RPMI8226 (cell line): Measurements from ENCODE around the gene SLC30A4.
"Not testable (repeated sequence)": the region's sequence is repeated elsewhere in the genome, so short reads cannot be mapped to it uniquely, and the experiment has no call there.

ENCODE experiments used
- DNase-seq: peaks from one replicate; pipeline ENCODE4 v3.0.0-alpha.2; 2015

The SLC30A4 gene, protein sequence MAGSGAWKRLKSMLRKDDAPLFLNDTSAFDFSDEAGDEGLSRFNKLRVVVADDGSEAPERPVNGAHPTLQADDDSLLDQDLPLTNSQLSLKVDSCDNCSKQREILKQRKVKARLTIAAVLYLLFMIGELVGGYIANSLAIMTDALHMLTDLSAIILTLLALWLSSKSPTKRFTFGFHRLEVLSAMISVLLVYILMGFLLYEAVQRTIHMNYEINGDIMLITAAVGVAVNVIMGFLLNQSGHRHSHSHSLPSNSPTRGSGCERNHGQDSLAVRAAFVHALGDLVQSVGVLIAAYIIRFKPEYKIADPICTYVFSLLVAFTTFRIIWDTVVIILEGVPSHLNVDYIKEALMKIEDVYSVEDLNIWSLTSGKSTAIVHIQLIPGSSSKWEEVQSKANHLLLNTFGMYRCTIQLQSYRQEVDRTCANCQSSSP

DNA sequence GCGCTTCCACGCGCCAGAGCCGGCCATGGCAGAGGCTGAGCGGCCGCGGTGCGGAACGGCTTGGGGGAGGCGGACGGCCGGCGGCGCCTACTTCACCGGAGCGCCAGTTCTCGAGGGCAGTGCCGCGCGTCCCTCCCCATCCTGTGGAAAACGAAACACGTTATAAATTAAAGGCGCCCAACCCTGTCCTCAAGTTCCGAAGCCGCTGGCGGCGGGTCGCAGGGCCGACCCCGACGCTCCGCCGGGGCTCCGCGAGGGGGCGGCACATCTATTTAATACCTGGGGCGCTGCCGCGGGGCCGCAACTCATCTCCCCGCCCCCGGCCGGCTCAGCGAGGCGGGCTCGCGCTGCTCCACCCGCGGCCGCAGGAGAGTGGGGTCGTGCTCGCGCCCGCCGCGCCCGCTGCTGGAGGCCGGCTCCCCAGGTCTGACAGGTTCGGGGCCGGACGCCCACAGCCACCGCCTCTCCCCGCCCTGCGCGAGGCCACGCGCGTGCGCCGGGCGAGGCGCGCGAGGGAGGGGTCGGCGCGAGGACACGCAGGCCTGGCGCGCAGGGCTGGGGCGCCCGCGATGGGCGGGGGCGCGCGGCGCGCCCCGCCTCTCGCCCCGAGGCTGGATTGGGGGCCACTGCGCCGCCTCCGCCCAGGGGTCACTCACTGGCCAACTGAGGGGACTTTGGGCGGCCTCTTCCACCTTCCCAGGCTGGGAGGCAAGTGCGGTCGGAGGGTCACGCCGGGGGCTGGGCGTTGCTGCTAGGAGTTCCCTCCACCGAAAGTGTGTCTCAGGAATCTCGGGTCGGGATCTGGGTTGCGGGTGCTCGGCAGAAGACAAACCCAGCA, at the start of gene SLC30A4:
Gene SLC30A4 (minus strand): TSS at position 428 of the 838 bp plus-strand sequence. CDS start 401 bp downstream, at position 27.
- DNase-seq: peak; percentile 72

DNA sequence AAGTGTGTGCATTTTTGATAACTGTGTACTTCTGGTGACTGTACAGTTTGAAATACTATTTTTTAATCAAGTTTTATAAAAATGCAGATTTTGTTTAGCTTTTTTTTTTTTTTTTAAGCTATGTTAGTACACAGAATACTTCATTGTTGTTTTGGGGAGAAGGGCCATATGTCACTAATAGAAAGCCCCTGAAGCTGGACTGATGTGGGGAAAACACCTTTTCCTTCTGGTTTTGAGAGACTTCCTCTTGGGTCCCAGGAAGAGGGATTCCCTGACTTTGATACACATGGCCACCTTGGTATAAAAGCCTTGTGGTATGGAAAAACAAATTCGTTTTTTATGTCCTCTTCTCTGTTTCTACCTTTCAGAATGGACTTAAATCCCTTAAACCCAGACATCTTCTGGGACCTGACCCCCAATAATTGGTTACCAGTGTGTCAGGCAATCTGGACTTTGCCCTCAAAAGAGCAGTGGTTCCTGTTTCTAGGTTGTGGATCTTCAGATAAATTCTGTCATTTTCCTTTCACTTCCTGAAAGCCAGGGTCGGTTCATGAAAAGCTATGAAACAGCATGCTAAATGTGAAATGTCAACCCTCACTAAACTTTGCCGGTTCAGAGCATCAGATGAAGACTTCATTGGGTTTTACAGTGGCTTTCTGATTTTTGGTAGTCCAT, 33.5 kb upstream of the SLC30A4 start:
- no peak for DNase-seq

DNA sequence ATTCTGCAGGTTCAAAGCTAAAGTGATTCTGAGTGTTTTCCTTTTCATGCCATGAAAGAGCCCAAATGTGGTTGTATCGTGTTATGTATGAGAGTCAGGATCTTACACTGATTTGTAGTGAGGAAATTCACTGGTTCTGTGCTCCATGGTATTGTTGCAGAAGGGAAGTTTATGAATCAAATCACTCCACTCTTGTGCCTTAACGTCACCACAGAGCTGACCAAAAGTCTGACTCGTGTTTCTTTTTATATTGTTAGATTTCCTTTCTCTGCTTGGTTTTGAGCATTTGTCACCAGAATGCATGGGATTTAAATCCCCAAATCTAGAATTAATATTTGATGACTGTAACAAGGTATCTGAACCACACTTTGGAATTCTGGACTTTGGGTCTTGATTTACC, 29.1 kb upstream of the SLC30A4 start:
- no peak for DNase-seq

DNA sequence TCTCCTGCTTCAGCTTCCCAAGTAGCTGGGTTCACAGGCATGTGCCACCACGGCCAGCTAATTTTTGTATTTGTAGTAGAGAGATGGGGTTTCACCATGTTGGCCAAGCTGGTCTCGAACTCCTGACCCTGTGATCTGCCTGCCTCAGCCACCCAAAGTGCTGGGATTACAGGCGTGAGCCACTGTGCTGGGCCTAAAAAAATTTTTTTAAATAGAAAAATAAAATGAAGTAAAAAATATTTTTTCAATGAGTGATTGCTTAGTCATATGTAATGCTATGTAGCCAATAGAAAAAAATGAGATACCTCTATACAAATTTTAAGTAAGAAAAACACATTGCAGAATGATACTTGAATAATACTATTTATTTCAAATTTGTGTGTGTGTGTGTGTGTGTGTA, 27.9 kb upstream of the SLC30A4 start:
- no peak for DNase-seq

DNA sequence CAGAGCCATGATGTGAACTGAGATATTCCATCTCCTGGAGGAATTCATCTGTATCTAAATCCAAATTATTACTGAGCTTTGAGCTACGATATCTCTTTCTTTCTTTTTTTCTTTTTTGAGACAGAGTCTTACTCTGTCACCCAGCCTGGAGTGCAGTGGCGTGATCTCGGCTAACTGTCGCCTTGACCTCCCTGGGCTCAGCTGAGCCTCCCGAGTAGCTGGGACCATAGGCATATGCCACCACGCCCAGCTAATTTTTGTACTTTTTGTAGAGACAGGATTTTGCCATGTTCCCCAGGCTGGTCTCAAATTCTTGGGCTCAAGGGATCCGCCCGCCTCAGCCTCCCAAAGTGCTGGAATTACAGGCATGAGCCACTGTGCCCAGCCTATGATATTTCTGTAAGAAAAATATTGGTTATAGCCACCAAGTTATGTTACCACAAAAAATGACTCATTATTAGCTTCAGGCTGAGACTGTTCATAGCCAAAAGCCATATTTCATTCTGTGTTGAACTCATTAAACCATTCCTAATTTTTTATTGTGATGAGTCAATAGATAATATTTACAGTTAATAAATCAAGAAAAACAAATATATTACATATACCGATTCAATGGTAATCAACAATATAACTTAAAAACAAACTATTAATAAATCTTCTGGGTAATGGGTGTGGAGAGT, 27.1 kb upstream of the SLC30A4 start:
- DNase-seq: no peak

DNA sequence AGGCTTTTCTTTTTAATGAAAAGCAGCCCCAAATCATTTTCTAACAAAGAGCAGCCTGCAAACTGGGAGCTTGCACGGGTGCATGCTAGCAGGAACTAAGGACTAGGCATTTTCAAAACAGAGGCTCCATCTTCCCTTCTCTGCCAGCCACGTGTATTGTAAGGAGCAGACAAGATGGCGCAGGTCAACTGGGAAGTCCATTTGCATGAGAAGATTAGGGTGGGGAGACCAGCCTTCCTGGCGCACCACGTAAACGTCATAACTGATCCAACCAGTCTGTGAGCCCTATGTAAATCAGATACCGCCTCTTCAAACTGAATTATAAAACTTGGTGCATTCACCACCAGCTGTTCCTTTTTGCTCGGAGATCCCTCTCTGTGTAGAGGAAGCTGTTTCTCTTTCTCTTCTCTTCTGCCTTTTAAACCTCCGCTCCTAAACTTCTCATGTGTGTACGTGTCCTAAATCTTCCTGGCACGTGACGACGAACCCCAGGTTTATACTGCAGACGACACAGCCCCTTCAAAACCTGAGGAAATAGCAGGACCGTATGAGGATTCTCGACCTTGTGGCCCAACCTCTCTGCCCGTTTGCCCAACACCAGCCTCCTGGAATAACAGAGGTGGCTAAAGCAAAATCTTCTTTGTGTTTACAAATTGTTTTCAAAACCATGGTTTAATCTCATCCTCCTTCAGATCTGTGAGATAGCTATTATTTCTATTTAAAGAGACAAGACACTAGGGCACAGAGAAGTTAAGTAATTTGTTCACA, 26.4 kb upstream of the SLC30A4 start:
- DNase-seq: no peak

DNA sequence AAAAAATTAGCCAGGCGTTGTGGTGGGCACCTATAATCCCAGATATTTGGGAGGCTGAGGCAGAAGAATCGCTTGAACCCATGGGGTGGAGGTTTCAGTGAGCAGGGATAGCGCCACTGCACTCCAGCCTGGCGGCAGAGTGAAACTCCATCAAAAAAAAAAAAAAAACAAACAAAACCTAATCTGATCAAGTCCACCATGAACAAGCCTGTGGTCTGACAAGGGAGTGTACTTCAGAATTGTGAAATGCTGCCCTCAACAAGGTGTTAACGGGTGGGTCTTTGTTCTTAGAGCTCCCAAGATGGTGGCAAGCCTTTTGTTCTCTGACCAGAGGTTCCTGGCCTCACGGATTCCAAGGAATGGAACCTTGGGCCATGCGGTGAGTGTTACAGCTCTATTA, 24.2 kb upstream of the SLC30A4 start:
- DNase-seq: no peak

DNA sequence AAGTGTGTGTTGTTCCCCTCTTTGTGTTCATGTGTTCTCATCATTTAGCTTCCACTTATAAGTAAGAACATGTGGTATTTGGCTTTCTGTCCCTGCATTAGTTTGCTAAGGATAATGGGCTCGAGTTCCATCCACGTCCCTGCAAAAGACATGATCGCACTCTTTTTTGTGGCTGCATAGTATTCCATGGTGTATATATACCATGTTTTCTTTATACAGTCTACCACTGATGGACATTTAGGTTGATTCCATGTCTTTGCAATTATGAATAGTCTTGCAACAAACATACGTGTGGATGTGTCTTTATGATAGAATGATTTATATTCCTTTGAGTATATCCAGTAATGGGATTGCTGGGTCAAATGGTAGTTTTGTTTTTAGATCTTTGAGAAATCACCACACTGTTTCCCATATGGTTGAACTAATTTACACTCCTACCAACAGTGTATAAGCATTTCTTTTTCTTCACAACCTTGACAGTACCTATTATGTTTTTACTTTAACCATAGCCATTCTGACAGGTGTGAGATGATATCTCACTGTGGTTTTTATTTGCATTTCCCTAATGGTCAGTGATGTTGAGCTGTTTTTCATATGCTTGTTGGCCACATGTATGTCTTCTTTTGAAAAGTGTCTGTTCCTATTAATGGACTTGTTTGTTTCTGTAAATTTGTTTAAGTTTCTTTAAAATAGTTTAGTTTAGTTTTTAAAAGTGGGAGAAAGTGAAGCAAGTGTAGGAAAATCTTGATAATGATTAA, 21.9 kb upstream of the SLC30A4 start:
- no peak for DNase-seq

DNA sequence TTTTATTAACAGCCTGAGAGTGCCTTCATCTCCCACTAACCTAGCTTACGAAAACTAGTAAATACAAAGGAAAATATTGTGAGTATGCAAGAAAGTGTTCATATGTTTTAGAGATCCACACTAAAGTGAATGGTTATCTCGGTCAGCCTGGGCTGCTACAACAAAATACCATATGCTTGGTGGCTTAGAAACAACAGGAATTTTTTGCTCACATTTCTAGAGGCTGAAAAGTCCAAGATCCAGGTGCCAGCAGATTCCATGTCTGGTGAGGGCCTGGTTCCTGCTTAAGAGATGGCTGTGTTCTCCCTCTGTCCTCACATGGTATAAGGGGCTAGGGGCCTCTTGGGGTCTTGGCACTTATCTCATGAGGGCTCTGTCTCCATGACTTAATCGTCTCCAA, 20.5 kb upstream of the SLC30A4 start:
- no peak for DNase-seq

DNA sequence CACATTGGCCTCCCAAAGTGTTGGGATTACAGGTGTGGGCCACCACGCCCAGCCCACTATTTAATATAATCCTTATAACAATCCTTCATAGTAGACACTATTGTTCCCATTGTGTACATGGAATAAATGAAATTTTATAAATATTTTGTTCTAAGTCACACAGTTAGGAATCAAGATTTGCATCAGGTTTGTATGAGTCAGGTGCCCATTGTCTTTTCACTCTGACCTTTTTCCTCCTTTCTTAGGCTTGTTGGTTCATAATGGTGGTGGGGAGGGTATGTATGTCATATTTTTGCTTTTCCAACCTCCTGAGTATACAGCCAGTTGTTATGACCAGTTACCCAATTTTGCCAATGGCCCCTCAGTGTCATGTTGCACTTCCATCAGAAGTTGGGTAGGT, 18.0 kb upstream of the SLC30A4 start:
- DNase-seq: no peak

DNA sequence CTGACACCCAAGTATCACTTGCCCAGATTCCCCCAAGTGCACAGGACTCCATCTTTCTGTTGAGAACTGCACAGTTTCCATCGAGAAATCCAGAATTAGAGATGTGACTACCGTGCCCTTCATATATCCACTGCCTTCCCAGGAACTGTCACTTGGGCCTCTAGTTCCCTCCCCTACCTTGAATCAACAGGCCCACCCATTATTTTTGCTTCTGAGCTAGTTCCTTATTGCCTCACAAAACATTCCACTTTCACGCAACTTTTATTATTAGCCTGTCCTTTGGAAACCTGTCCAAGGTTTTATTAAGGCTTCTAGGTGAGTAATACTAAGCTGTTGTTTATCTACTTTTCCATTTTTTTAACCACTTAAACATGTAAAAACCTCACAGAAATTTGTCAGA, 17.1 kb upstream of the SLC30A4 start:
- no peak for DNase-seq

DNA sequence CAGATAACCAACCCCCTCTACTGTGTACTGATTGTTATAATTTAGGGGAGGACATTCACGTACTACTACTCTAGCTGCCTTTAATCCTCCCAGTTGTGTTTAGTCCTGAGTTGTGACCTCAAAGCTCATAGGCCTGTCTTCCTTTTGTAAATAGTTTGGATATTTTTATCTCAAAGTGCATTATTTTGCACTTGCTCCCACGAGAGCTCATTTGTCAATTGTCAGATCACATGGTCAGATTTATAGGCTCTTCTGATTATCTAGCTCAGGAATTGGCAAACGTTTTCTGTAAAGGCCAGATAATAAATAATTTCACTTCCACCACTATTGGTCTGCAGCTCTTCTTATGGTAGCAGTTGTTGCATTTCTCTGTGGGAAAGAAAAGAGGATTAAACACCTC, 14.4 kb upstream of the SLC30A4 start:
- no peak for DNase-seq

DNA sequence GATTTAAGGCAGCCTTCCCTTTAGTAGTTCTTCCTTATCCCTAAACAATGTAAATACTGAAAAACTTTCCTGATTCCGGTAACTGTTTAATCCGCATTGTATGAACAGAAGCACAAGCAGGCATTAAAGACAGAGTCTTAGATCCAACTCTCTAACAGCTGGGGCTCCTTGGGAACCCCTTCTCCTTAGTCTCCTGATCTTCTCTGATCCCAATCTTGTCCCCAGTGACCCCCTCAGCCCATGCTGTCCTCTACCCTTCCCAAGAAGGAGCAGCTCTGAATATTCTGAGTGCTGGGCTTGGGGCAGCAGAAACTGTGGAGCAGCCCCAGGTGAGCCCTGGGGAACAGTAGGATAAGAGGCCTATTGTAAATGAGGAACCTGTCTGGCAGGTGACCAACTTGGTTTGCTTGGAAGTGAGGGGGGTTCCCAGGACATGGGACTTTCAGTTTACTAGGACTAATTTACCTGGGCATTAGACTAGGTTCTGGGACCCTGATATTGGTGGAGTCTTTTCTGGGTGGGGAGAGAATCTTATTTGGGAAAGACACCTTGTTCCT, 13.0 kb upstream of the SLC30A4 start:
- DNase-seq: no peak

DNA sequence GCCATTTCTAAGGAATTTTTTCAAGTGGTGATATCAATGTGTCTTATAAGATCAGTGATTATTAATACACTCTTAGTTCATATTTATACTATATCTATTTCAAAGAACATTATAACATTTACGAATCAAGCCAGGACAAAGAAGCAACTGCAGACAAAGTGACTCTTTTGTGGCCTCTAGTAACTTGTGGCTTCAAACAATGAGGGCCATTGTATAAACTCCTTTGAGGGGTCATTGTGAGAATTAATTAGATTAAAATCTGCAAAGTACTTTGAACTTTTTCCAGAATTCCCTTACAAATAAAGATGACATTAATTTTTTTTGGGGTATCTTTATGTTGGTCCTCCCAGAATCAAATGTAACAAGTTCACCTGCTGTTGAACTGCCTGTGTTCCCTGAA, 12.3 kb upstream of the SLC30A4 start:
- DNase-seq: no peak

DNA sequence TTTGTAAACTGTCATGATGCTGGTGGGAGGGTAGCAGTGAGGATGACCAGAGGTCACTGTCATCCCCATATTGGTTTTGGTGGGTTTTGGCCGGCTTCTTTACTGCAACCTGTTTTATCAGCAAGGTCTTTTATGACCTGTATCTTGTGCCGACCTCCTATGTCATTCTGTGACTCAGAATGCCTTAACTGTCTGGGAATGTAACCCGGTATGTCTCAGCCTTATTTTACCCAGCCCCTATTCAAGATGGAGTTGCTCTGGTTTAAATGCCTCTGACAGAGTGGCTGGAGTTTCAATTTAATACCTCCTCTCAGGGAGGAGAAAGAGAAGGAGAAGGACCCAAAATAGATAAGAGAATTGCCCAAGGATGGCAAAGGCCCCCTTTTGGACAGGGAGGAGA, 10.3 kb upstream of the SLC30A4 start:
- not testable (repeated sequence) for DNase-seq

DNA sequence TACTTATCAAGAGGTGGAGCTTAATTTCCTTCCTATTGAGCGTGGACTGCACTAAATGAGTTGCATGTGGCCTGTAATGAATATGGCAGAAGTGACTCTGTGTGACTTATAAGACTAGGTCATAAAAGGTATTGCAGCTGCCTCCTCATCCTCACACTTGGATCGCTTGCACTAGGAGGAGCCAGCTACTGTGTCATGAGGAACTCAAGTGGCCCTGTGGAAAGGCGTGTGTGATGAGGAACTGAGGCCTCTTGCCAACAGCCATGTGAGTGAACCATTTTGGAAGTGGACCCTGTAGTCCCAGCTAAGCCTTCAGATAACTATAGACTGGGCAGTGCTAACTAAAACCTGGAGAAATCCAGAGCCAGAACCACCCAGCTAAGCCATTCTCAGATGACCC, 7.1 kb upstream of the SLC30A4 start:
- DNase-seq: peak; percentile 6

DNA sequence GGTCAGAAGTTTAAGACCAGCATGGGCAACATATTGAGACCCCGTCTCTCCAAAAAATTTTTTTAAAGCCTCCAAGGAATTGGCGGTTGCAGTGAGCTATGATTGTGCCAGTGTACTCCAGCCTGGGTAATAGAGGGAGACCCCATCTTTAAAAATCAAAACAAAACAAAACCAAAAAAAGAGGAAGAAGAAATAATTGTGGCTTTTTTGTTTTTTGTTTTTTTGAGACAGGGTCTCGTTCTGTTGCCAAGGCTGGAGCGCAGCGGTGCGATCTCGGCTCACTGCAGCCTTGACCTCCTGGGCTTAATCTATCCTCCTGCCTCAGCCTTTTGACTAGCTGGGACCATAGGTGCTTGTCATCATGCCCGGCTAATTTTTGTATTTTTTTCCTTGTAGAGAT, 4.5 kb upstream of the SLC30A4 start:
- DNase-seq: no peak

DNA sequence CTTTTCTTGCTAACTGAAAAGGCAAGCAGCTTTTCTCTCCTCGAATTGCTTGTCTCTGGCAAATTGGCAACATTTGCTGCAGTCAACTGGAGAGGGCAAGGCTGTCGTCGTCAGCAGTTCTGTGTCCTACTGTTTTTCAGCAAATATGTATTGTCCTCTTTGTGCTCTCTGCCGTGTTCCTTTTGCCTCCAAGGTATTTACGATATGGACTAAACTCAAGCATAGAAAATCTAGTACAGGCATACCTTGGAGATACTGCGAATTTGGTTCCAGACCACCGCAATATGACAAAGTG, 558 bp upstream of the SLC30A4 start:
- peak; percentile 69 for DNase-seq

DNA sequence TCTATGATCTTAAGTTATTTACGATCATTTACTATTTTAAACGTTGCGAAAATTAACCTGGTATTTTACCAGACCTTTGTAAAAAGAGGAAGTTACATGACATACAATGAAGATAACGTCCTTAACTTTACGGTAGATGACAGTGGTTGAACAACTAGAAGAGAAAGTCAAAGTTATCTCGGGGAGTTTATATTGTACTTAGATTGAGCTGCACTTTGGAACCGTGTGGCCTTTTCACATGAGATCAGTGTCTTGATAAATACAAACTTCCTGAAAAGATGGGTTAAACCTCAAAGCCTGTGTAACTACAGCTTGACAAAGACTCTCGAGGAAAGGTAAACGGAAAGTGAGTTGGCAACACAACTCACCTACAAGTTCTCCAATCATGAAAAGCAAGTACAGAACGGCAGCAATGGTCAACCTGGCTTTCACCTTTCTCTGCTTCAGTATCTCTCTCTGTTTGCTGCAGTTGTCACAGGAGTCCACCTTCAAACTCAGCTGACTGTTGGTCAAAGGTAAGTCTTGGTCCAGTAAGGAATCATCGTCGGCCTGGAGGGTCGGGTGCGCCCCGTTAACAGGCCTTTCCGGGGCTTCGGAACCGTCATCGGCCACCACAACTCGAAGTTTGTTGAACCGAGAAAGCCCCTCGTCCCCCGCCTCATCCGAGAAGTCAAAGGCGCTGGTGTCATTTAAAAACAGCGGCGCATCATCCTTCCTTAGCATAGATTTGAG, 793 bp downstream of the SLC30A4 start:
- DNase-seq: peak; percentile 14

DNA sequence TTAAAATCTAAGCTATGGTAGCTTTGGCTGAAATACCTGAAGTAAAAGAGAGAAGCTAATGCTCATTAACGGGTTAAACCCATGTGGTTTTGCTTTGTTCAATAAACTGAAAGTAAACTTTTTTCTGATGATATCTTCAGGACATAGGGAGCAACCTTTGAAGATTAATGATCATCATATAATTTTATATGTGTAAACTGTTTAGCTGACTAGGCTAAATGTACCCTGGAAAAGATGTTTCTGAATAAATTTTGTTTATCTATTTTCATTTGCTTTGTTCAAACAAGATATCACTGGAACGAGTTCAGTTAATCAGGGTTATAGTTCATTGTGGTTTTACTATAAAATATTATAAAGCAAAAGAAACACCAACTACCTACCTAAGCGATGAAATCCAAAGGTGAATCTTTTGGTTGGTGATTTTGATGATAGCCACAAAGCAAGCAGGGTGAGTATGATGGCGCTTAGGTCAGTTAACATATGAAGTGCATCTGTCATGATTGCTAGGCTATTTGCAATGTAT, 11.7 kb downstream of the SLC30A4 start:
- DNase-seq: no peak
